Measurements from ENCODE around the gene APBA2. TPM values are rescaled to one million over a fixed set of nuclear protein-coding genes. Genes with fewer than 3 reads are reported as not detected.

Gene APBA2
- total RNA-seq, 3 donors from 2014 or later = 0.64 to 6.9 (median 5.0) TPM

- intact Hi-C loops (cut with DNase I; ENCODE audit: low total_unique reads) = no loop called here
- Histone ChIP-seq H3K27me3 (no peaks in the 10 kb centered on the region), H3K4me3 (no peak overlapping the region), H3K9me3 (peaks cover 0 to 13% of the 10 kb centered on the region in 2 donors), H3K4me1 (no peaks in the 10 kb centered on the region), H3K36me3 (no peaks in the 10 kb centered on the region), H3K27ac (no peak overlapping the region)
- DNase-seq (ENCODE audit: low spot score in 2 of 2) = no peak
- no peak for TF ChIP-seq POLR2A (IDR thresholded peaks at IDR 0.05)
- no peak for TF ChIP-seq POLR2AphosphoS5 (IDR thresholded peaks at IDR 0.05)
- TF ChIP-seq CTCF (IDR thresholded peaks at IDR 0.05) = no peak
These were observed 58.5 kb downstream of the APBA2 start for GRCh38 chr15:28944286-28944685.

- Histone ChIP-seq H3K4me1 (no peaks in the 10 kb centered on the region), H3K27me3 (no peaks in the 10 kb centered on the region), H3K9me3 (peaks cover 0 to 9% of the 10 kb centered on the region in 2 donors), H3K27ac (no peak overlapping the region), H3K4me3 (no peak overlapping the region), H3K36me3 (no peaks in the 10 kb centered on the region)
- TF ChIP-seq POLR2AphosphoS5 (IDR thresholded peaks at IDR 0.05) (no peak), POLR2A (IDR thresholded peaks at IDR 0.05) (no peak), CTCF (IDR thresholded peaks at IDR 0.05) (no peak)
- intact Hi-C loops (cut with DNase I; ENCODE audit: low total_unique reads) = no loop called here
- DNase-seq (ENCODE audit: low spot score in 2 of 2) = no peak
These were observed 59.0 kb downstream of the APBA2 start for GRCh38 chr15:28944696-28945300.

GRCh38 chr15:28945626-28946230 is 60.0 kb downstream of the APBA2 start:
- Histone ChIP-seq H3K4me3 (no peak overlapping the region), H3K27ac (no peak overlapping the region), H3K27me3 (no peaks in the 10 kb centered on the region), H3K36me3 (no peaks in the 10 kb centered on the region), H3K4me1 (no peaks in the 10 kb centered on the region), H3K9me3 (peaks cover 0 to 9% of the 10 kb centered on the region in 2 donors)
- no peak for TF ChIP-seq CTCF (IDR thresholded peaks at IDR 0.05)
- DNase-seq (ENCODE audit: low spot score in 2 of 2) = no peak
- intact Hi-C loops (cut with DNase I; ENCODE audit: low total_unique reads) = no loop called here

- H3K9me3 ChIP-seq = peaks cover 0 to under 1% of the 10 kb centered on the region in 2 donors
- no peak for DNase-seq (ENCODE audit: low spot score in 2 of 2)
- TF ChIP-seq CTCF (IDR thresholded peaks at IDR 0.05) (no peak), POLR2A (IDR thresholded peaks at IDR 0.05) (no peak), POLR2AphosphoS5 (IDR thresholded peaks at IDR 0.05) (no peak)
- H3K27ac ChIP-seq = no peak overlapping the region
- no peaks in the 10 kb centered on the region for H3K27me3 ChIP-seq
- no peak overlapping the region for H3K4me3 ChIP-seq
- no peaks in the 10 kb centered on the region for H3K4me1 ChIP-seq
- H3K36me3 ChIP-seq = no peaks in the 10 kb centered on the region
- intact Hi-C loops (cut with DNase I; ENCODE audit: low total_unique reads) = no loop called here
These were observed 61.0 kb downstream of the APBA2 start for GRCh38 chr15:28946803-28947202.

- Histone ChIP-seq H3K4me1 (no peaks in the 10 kb centered on the region), H3K27ac (no peak overlapping the region), H3K9me3 (no peaks in the 10 kb centered on the region), H3K4me3 (no peak overlapping the region), H3K36me3 (no peaks in the 10 kb centered on the region), H3K27me3 (no peaks in the 10 kb centered on the region)
- DNase-seq (ENCODE audit: low spot score in 2 of 2) = no peak
- TF ChIP-seq POLR2A (IDR thresholded peaks at IDR 0.05) (no peak), CTCF (IDR thresholded peaks at IDR 0.05) (no peak), POLR2AphosphoS5 (IDR thresholded peaks at IDR 0.05) (no peak)
- intact Hi-C loops (cut with DNase I; ENCODE audit: low total_unique reads) = no loop called here
These were observed 61.5 kb downstream of the APBA2 start for GRCh38 chr15:28947221-28947674.
